ENCODE results near the gene KLHL2.

KLHL2 gene

GRCh38 chr4:165370530-165370929 is 163.2 kb downstream of the KLHL2 start:
- no peak for DNase-seq

All from COR-L47 (cell line).